ENCODE data around the gene ICAM5.

DNA sequence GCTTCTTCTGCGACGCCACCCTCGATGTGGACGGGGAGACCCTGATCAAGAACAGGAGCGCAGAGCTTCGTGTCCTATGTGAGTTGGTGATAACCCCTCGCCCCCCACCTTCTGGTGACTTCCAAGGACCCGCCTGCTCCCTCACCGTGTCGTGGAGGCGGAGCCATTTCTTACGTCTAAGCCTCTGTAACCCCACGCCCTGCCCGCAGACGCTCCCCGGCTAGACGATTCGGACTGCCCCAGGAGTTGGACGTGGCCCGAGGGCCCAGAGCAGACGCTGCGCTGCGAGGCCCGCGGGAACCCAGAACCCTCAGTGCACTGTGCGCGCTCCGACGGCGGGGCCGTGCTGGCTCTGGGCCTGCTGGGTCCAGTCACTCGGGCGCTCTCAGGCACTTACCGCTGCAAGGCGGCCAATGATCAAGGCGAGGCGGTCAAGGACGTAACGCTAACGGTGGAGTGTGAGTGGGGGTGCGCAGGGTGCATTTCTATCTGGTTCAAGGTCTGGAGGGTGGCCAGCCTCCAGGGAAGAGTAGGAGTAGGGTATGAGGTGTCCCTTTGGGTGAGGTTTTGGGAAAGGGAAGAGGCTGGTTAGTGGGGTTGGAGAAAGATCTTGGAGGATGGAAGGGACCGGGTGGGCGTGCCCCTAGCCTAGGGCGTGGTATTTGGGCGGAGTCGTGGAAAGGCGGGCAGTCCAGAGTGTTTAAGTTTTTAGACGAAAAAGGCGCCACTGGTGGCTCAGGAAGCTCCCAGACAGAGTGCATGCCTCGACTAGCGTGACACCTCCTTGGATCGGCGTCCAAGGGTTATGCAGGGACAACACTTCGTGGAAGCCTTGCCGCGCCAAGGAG, 3.3 kb downstream of the ICAM5 start:
- TF ChIP-seq EZH2 (IDR thresholded peaks at IDR 0.05; ENCODE audit: low read length, unreplicated experiment) (no peak), EZH2phosphoT487 (IDR thresholded peaks at IDR 0.05; ENCODE audit: borderline replicate concordance, low read length) (no peak)
- TF ChIP-seq, protein P1, sequence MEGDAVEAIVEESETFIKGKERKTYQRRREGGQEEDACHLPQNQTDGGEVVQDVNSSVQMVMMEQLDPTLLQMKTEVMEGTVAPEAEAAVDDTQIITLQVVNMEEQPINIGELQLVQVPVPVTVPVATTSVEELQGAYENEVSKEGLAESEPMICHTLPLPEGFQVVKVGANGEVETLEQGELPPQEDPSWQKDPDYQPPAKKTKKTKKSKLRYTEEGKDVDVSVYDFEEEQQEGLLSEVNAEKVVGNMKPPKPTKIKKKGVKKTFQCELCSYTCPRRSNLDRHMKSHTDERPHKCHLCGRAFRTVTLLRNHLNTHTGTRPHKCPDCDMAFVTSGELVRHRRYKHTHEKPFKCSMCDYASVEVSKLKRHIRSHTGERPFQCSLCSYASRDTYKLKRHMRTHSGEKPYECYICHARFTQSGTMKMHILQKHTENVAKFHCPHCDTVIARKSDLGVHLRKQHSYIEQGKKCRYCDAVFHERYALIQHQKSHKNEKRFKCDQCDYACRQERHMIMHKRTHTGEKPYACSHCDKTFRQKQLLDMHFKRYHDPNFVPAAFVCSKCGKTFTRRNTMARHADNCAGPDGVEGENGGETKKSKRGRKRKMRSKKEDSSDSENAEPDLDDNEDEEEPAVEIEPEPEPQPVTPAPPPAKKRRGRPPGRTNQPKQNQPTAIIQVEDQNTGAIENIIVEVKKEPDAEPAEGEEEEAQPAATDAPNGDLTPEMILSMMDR (conservative IDR thresholded peaks at IDR 0.05; ENCODE audit: low read depth, low read length) = no peak

Data from PC-3 (cell line).